Epithelial cell of proximal tubule (primary cell): ENCODE results near the gene OR3A2. TPM values are rescaled to one million over a fixed set of nuclear protein-coding genes. Genes with fewer than 3 reads are reported as not detected.
"Not testable (repeated sequence)": the region's sequence is repeated elsewhere in the genome, so short reads cannot be mapped to it uniquely, and the experiment has no call there.

Source experiments
- DNase-seq: peaks from one replicate; pipeline ENCODE4 v3.0.0-alpha.2; 2011; ENCODE audit warnings: low read depth
- H3K4me3 ChIP-seq: 2 replicates; pipeline ENCODE4 v1.5.1; 2011; ENCODE audit warnings: low read depth, mild to moderate bottlenecking, low read length
- CTCF ChIP-seq: conservative IDR thresholded peaks from 2 replicates; pipeline ENCODE4 v1.5.1; 2012; ENCODE audit warnings: low read depth, mild to moderate bottlenecking, low read length
- total RNA-seq: library from RNA; depleted of rRNA; stranded (reverse); fragments of >200 nt; gene quantifications from 2 replicates; pipeline ENCODE4 v1.2.3, GENCODE V29; 2015

Gene OR3A2
- total RNA-seq, 1 donor from 2014 or later = 1.6 TPM

- no peak overlapping the region for H3K4me3 ChIP-seq
- DNase-seq = no peak
- TF ChIP-seq CTCF = no peak
Measured at GRCh38 chr17:3282901-3283300, 103.2 kb downstream of the OR3A2 start.

DNA sequence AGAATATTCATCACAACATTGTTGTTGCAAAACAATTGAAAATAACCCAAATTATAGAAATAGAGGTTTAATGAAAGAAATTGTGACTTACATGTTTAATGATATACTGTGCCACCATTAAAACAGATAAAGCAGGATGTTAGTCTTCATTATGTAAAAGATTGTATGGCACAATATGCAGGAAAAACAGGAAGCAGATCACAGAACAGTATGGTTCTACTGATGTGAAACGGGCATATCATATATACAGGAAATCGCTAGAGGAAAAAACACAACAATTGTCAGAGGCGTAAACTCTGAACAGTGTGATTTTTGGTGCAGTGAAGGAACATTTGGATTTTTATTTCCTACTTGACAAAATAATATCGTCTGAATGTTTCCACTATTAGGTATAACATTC, 110.0 kb downstream of the OR3A2 start:
- H3K4me3 ChIP-seq = no peak overlapping the region
- DNase-seq = no peak
- no peak for TF ChIP-seq CTCF

DNA sequence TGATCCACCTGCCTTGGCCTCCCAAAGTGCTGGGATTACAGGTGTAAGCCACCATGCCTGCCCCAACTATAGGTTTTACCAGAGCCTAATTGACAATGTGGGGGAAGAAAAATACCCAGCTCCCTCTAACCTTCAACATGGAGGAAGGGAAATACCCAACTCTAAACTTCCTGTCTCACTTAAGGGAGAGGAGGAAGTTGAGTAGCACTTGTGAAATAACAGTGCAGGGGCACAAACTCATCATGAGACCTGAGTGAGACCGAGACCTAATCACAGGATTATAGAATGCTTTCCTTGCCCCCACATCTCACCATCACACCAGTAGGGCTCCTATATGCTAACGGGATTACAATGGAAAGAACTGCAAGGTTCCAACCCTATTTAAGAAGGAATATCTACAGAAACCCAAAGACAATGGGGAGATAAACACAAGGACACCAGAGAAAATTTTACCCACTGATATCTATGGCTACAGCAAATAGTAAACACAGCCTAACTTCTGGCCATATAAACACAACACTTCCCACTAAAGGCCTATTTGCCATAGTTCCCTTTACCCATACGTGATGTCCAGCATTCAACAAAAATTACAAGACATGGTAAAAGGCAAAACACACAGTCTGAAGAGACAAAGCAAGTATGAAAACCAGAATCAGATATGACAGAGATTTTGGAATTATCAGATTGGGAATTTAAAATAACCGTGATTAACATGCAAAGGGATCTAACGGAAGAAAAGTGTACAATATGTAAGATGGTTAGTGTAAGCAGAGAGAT, 114.8 kb downstream of the OR3A2 start:
- DNase-seq = no peak
- no peak overlapping the region for H3K4me3 ChIP-seq
- TF ChIP-seq CTCF = no peak

DNA sequence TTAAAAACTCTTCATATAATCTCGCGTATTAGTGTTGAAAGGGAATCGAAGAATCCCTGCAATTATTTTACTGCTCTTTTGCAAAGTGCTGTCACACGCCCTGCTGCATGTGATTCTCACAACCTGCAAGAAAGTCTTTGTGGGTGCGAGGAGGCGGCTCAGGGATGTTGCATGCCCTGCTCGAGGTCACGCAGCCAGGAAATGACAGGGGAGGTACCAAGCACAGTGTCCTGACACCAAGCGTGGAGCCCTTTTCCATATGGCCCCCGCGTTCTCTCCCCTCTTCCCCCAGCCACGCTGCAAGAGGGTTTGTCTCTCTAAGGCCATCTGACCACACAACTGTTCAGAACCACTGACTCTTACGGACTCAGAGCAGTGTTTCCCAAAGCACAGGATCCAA, 125.5 kb downstream of the OR3A2 start:
- no peak for TF ChIP-seq CTCF
- no peak overlapping the region for H3K4me3 ChIP-seq
- no peak for DNase-seq

DNA sequence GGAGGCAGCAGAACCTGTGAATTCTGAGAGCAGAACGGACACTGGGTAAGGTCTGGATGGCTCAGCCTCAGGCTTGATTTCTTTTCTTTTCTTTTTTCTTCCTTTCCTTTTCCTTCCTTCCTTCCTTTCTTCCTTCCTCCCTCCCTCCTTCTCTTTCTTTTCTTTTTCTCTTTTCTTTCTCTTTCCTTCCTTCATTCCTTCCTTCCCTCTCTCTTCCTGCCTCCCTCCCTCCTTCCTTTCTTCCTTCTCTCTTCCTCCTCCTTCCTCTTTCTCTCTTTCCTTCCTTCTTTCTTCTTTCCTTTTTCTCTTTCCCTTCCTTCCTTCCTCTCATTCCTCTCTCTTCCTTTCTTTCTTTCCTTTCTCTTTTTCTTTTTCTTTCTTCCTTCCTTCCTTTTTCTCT, 125.9 kb downstream of the OR3A2 start:
- H3K4me3 ChIP-seq = no peak overlapping the region
- DNase-seq = no peak
- TF ChIP-seq CTCF = no peak

DNA sequence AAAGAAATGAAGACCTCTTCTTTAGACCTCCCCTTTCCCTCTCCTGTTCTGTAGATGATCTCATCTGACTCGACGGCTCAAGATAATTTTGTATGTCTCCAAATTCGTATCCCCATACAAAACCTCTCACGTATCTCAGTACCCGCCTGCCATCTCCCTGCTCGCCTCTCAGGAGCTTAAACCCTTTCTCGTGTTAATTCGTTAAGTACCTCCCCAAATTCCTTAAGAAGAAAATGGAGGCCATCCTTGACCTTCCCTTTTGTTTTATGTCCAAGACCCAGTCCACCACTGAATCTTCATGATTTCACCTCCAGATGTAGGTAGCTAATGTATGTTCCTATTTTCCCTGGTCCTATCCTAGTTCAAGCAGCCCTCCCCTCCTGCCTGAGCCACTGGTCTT, 129.5 kb downstream of the OR3A2 start:
- TF ChIP-seq CTCF = no peak
- no peak for DNase-seq
- no peak overlapping the region for H3K4me3 ChIP-seq

GRCh38 chr17:3249013-3249412, 137.1 kb downstream of the OR3A2 start:
- DNase-seq = not testable (repeated sequence)

DNA sequence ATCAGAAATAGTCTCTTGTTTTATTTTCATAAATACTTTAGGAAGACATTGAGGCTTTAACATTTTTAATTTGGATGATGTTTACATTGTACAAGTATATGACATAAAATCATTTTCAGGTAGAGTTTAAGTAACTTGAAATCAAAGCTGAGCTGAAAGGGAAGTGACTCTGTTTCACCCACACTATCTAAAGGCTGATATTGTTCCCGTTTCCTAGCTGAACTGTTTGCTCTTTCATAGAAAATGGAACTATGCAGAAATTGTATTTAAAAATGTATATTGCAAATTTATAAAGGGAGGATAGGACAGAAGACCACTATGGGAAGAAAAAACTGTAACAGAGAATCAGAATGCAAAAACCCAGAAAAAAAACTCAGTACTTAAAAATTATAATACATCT, 141.3 kb downstream of the OR3A2 start:
- not testable (repeated sequence) for H3K4me3 ChIP-seq, DNase-seq

More at GRCh38 chr17:3249013-3249412, 137.1 kb downstream of the OR3A2 start:
- not testable (repeated sequence) for H3K4me3 ChIP-seq

GRCh38 chr17:3241044-3241443, 145.1 kb downstream of the OR3A2 start:
- H3K4me3 ChIP-seq, DNase-seq: not testable (repeated sequence)

DNA sequence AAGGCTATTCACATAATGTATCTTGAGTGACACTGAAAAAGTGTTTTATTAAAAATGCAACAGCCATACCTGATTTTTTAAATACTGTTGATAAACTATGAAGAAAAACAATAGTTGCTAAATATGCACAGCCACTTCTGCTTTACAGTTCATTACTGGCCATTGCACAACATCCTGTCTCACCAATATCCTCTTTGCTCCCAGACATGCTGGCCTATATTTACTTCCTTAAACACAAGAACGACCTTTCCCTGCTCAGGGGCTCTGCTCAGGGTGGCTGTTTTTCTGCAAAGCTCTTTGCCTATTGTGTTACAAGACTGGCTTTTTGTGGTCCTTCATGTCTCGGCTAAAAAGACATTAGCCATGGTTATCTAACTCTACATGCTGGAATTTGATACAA, 147.4 kb downstream of the OR3A2 start:
- not testable (repeated sequence) for H3K4me3 ChIP-seq, DNase-seq

GRCh38 chr17:3232300-3232699, 153.8 kb downstream of the OR3A2 start:
- H3K4me3 ChIP-seq, DNase-seq: not testable (repeated sequence)
